PC-3 (cell line): ENCODE results near the gene CD86. TPM values are rescaled to one million over a fixed set of nuclear protein-coding genes. Genes with fewer than 3 reads are reported as not detected.

Experiments
- ATAC-seq: fragments of 200-7000 bp; cut with Tn5 transposase; 2 replicates; pipeline ENCODE4 v1.9.1; 2020; ENCODE audit warnings: mild to moderate bottlenecking, moderate library complexity
- Bru-seq: library from RNA; stranded (reverse); fragments of 400-500 nt; gene quantifications from one replicate; lab custom pipeline; 2021; lab: Mats Ljungman, UMichigan
- BruChase-seq, 2 experiments: library from RNA; stranded (reverse); fragments of 400-500 nt; gene quantifications; one replicate each; lab custom pipeline; 2021; lab: Mats Ljungman, UMichigan
- BruUV-seq: library from RNA; stranded (reverse); fragments of 400-500 nt; replicated peaks from 2 replicates; lab custom pipeline; 2021; lab: Mats Ljungman, UMichigan
- CTCF ChIA-PET: fragments of 300-600 bp; sonication (Branson Sonifier 250); formaldehyde crosslinking; loops from one replicate; lab custom pipeline; 2022; ENCODE audit warnings: antibody characterized with exemption; lab: Charles Lee
- POLR2A ChIA-PET: fragments of 300-600 bp; sonication (Branson Sonifier 250); formaldehyde crosslinking; loops from one replicate; lab custom pipeline; 2022; ENCODE audit warnings: antibody characterized with exemption; ENCODE audit not compliant: unreplicated experiment; lab: Charles Lee
- DNase-seq: peaks from one replicate; pipeline ENCODE4 v3.0.0-alpha.2; 2015
- H2AFZ ChIP-seq: fragments of 300-600 bp; sonication (generic); 2 replicates; pipeline ENCODE4 v1.6.0; 2016; ENCODE audit warnings: antibody characterized with exemption, low read length
- H3F3A ChIP-seq: fragments of 300-600 bp; sonication (generic); one replicate; pipeline ENCODE4 v1.6.0; 2017; ENCODE audit warnings: antibody characterized with exemption, low read length, control low read depth, mild to moderate bottlenecking; ENCODE audit not compliant: unreplicated experiment
- H3K27ac ChIP-seq: fragments of 300-600 bp; sonication (generic); 2 replicates; pipeline ENCODE4 v1.5.1; 2016; ENCODE audit warnings: mild to moderate bottlenecking, low read length
- H3K27me3 ChIP-seq: fragments of 300-600 bp; sonication (generic); 2 replicates; pipeline ENCODE4 v1.6.1; 2016; ENCODE audit warnings: low read length, mixed read lengths
- H3K36me3 ChIP-seq: fragments of 300-600 bp; sonication (generic); 2 replicates; pipeline ENCODE4 v1.6.1; 2016; ENCODE audit warnings: low read depth, mixed run types, low read length, mixed read lengths
- H3K4me1 ChIP-seq: fragments of 300-600 bp; sonication (generic); 2 replicates; pipeline ENCODE4 v1.5.1; 2016; ENCODE audit warnings: low read length; ENCODE audit not compliant: insufficient read depth
- H3K4me2 ChIP-seq: fragments of 300-600 bp; sonication (generic); 2 replicates; pipeline ENCODE4 v1.6.0; 2016; ENCODE audit warnings: low read length
- H3K4me3 ChIP-seq: fragments of 300-600 bp; sonication (generic); 2 replicates; pipeline ENCODE4 v1.5.1; 2016; ENCODE audit warnings: mild to moderate bottlenecking, low read length, mixed read lengths
- H3K79me2 ChIP-seq: fragments of 300-600 bp; sonication (generic); 2 replicates; pipeline ENCODE4 v1.6.1; 2017; ENCODE audit warnings: low read length, mixed read lengths
- H3K9ac ChIP-seq: fragments of 300-600 bp; sonication (generic); 2 replicates; pipeline ENCODE4 v1.6.0; 2016; ENCODE audit warnings: mild to moderate bottlenecking, low read length
- H3K9me2 ChIP-seq: fragments of 300-600 bp; sonication (generic); replicated peaks from 2 replicates; pipeline ENCODE4 v1.6.1; 2016; ENCODE audit warnings: mixed run types, low read length, mixed read lengths
- H3K9me3 ChIP-seq: fragments of 300-600 bp; sonication (generic); 2 replicates; pipeline ENCODE4 v1.6.1; 2016; ENCODE audit warnings: low read length, mixed read lengths
- H4K20me1 ChIP-seq: fragments of 300-600 bp; sonication (generic); 2 replicates; pipeline ENCODE4 v1.6.1; 2016; ENCODE audit warnings: low read length, mixed read lengths
- EZH2 ChIP-seq: fragments of 300-600 bp; sonication (generic); IDR thresholded peaks from one replicate; pipeline ENCODE4 v1.6.1; 2017; ENCODE audit warnings: antibody characterized with exemption, mild to moderate bottlenecking, low read length; ENCODE audit not compliant: unreplicated experiment
- EZH2phosphoT487 ChIP-seq: fragments of 300-600 bp; sonication (generic); IDR thresholded peaks from 2 replicates; pipeline ENCODE4 v1.6.1; 2018; ENCODE audit warnings: mild to moderate bottlenecking, antibody characterized with exemption, low read length, borderline replicate concordance
- intact Hi-C: fragments of 100-400 bp; cut with micrococcal nuclease; formaldehyde crosslinking; loops from 2 replicates; pipeline ENCODE4 v1.9.0; 2023
- long read RNA-seq: library from polyadenylated mRNA; unstranded; transcript quantifications from one replicate; pipeline ENCODE4 v2.0.0, GENCODE V29; 2021; ENCODE audit not compliant: unreplicated experiment
- total RNA-seq: library from RNA; depleted of rRNA; stranded (reverse); fragments of >200 nt; gene quantifications from 2 replicates; pipeline ENCODE4 v1.2.3, GENCODE V29; 2014; rRNA removed
- TF ChIP-seq, protein P1 (sequence below): fragments of 300-600 bp; sonication (generic); conservative IDR thresholded peaks from 2 replicates; pipeline ENCODE4 v1.5.1; 2017; ENCODE audit warnings: antibody characterized with exemption, low read depth, mild to moderate bottlenecking, low read length

Gene CD86, protein sequence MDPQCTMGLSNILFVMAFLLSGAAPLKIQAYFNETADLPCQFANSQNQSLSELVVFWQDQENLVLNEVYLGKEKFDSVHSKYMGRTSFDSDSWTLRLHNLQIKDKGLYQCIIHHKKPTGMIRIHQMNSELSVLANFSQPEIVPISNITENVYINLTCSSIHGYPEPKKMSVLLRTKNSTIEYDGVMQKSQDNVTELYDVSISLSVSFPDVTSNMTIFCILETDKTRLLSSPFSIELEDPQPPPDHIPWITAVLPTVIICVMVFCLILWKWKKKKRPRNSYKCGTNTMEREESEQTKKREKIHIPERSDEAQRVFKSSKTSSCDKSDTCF
- total RNA-seq, result 0.07 TPM in 1 of 2 replicates, not detected in the other
- Bru-seq, nascent RNA, result not detected
- BruChase-seq, experiment 1, labeled RNA remaining after a 6-hour chase, result percentile 7 among the genes with signal in this experiment
- BruChase-seq, experiment 2, labeled RNA remaining after a 2-hour chase, result percentile 8 among the genes with signal in this experiment
- long read RNA-seq, result 0 reads

DNA sequence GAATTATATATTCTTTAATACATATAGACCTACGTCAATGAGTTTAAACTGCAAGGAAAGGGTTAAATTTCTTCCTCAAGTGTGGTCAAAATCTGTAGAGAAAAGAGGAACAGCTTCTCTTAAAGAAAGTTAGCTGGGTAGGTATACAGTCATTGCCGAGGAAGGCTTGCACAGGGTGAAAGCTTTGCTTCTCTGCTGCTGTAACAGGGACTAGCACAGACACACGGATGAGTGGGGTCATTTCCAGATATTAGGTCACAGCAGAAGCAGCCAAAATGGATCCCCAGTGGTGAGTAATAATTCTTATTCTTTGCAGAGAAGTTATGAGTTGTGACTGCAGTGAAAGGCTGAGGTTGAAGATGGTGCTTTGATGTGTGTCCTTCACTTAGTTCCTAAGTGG is at the start of gene CD86:
Gene CD86 (plus strand): TSS at position 148 of the 400 bp plus-strand sequence. CDS start 128 bp downstream, at position 276.
- no peaks in the 10 kb centered on the region for H3K4me1 ChIP-seq
- H3K27me3 ChIP-seq, result no peaks in the 10 kb centered on the region
- TF ChIP-seq EZH2 (no peak), EZH2phosphoT487 (no peak)
- TF ChIP-seq, protein P1, sequence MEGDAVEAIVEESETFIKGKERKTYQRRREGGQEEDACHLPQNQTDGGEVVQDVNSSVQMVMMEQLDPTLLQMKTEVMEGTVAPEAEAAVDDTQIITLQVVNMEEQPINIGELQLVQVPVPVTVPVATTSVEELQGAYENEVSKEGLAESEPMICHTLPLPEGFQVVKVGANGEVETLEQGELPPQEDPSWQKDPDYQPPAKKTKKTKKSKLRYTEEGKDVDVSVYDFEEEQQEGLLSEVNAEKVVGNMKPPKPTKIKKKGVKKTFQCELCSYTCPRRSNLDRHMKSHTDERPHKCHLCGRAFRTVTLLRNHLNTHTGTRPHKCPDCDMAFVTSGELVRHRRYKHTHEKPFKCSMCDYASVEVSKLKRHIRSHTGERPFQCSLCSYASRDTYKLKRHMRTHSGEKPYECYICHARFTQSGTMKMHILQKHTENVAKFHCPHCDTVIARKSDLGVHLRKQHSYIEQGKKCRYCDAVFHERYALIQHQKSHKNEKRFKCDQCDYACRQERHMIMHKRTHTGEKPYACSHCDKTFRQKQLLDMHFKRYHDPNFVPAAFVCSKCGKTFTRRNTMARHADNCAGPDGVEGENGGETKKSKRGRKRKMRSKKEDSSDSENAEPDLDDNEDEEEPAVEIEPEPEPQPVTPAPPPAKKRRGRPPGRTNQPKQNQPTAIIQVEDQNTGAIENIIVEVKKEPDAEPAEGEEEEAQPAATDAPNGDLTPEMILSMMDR, result no peak
- no peak for DNase-seq
- no peak for ATAC-seq
- H3K27ac ChIP-seq, result no peak within 1 kb of the TSS
- ChIA-PET CTCF (no interaction called here), POLR2A (no interaction called here)
- no peak within 1 kb of the TSS for H3K4me3 ChIP-seq
- H3K4me2 ChIP-seq, result no peak within 1 kb of the TSS
- H3K9ac ChIP-seq, result no peak within 1 kb of the TSS
- BruUV-seq, result no TSS peak
- H3K36me3 ChIP-seq, result no peaks in the 10 kb centered on the region
- H3F3A ChIP-seq, result no peaks in the 10 kb centered on the region
- intact Hi-C loops, result no loop called here
- no peaks in the 10 kb centered on the region for H4K20me1 ChIP-seq
- no peaks in the 10 kb centered on the region for H3K79me2 ChIP-seq
- 0 out of 2 replicates have a peak within 1 kb of the TSS, but pooled peaks have one; percentile 27 for H2AFZ ChIP-seq
- H3K9me3 ChIP-seq, result no peaks in the 10 kb centered on the region
- no peaks in the 10 kb centered on the region for H3K9me2 ChIP-seq

DNA sequence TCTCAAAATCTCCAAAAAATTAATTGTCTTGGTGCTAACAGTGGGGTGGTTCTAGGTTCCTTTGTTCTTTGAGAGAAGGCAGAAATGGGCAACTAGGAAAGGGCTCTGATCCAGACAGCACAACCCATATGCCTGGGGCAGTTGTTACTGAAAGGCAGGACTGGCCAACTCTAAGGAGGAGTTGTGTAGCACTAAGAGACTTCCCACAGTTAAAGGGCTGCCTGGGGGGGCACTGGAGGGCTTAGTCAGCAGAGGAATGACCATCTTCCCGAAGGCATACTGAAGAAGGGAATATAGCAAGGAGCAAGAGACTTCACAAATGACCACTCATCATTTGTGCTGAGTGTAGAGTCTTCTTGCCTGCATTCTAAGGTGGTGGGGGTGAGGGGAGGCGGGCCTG is 48.9 kb upstream of the CD86 start:
- Histone ChIP-seq H3K79me2 (no peaks in the 10 kb centered on the region), H3K27me3 (no peaks in the 10 kb centered on the region), H4K20me1 (no peaks in the 10 kb centered on the region), H3K36me3 (no peaks in the 10 kb centered on the region), H3K4me2 (no peak overlapping the region), H3K9me2 (no peaks in the 10 kb centered on the region), H3K4me3 (no peak overlapping the region), H3K4me1 (peaks cover 34% of the 10 kb centered on the region), H3F3A (no peaks in the 10 kb centered on the region), H3K27ac (no peak overlapping the region), H3K9me3 (no peaks in the 10 kb centered on the region), H2AFZ (no peak overlapping the region), H3K9ac (no peak overlapping the region)
- POLR2A ChIA-PET, result no interaction called here
- intact Hi-C loops, result no loop called here
- no peak for ATAC-seq
- CTCF ChIA-PET, result no interaction called here
- BruUV-seq, result no TSS peak
- TF ChIP-seq, protein P1, result no peak
- TF ChIP-seq EZH2phosphoT487 (no peak), EZH2 (no peak)
- no peak for DNase-seq

- CTCF ChIA-PET, result no interaction called here
- Histone ChIP-seq H2AFZ (no peak overlapping the region), H3K79me2 (no peaks in the 10 kb centered on the region), H3K4me3 (no peak overlapping the region), H3K9me2 (no peaks in the 10 kb centered on the region), H3F3A (no peaks in the 10 kb centered on the region), H3K36me3 (no peaks in the 10 kb centered on the region), H3K27ac (no peak overlapping the region), H3K4me1 (peaks cover 30% of the 10 kb centered on the region), H3K4me2 (no peak overlapping the region), H3K9me3 (no peaks in the 10 kb centered on the region), H4K20me1 (no peaks in the 10 kb centered on the region), H3K9ac (no peak overlapping the region), H3K27me3 (no peaks in the 10 kb centered on the region)
- ATAC-seq (no peak), DNase-seq (no peak)
- TF ChIP-seq, protein P1, result no peak
- POLR2A ChIA-PET, result no interaction called here
- BruUV-seq, result no TSS peak
- intact Hi-C loops, result no loop called here
Observed at GRCh38 chr3:122008166-122008565, 47.0 kb upstream of the CD86 start.
